GM18867 (cell line): ENCODE results near the gene DSCAML1.
"Not testable (repeated sequence)": the region's sequence is repeated elsewhere in the genome, so short reads cannot be mapped to it uniquely, and the experiment has no call there.

ENCODE experiments used
- ATAC-seq: cut with Tn5 transposase; IDR thresholded peaks from one replicate; pipeline ENCODE4 v1.9.1; 2021; ENCODE audit warnings: mild to moderate bottlenecking, moderate library complexity; ENCODE audit not compliant: unreplicated experiment

Gene DSCAML1

GRCh38 chr11:117418737-117419481 is 378.1 kb downstream of the DSCAML1 start:
- no peak for ATAC-seq

GRCh38 chr11:117417856-117418255 is 379.2 kb downstream of the DSCAML1 start:
- no peak for ATAC-seq

GRCh38 chr11:117417342-117417741 is 379.7 kb downstream of the DSCAML1 start:
- no peak for ATAC-seq

- ATAC-seq, result no peak
Observed at GRCh38 chr11:117415358-117415896, 381.6 kb downstream of the DSCAML1 start.

- no peak for ATAC-seq
Observed at GRCh38 chr11:117414724-117415123, 382.3 kb downstream of the DSCAML1 start.

- no peak for ATAC-seq
Observed at GRCh38 chr11:117413616-117414015, 383.4 kb downstream of the DSCAML1 start.

- no peak for ATAC-seq
Observed at GRCh38 chr11:117412653-117413275, 384.3 kb downstream of the DSCAML1 start.

- no peak for ATAC-seq
Observed at GRCh38 chr11:117412176-117412575, 384.8 kb downstream of the DSCAML1 start.

- ATAC-seq, result no peak
Observed at GRCh38 chr11:117411736-117412135, 385.3 kb downstream of the DSCAML1 start.

GRCh38 chr11:117410861-117411710 is 385.9 kb downstream of the DSCAML1 start:
- ATAC-seq, result no peak

GRCh38 chr11:117410238-117410637 is 386.8 kb downstream of the DSCAML1 start:
- no peak for ATAC-seq

- ATAC-seq, result no peak
Observed at GRCh38 chr11:117409511-117409910, 387.5 kb downstream of the DSCAML1 start.

GRCh38 chr11:117408356-117408755 is 388.7 kb downstream of the DSCAML1 start:
- ATAC-seq, result no peak

GRCh38 chr11:117407016-117407415 is 390.0 kb downstream of the DSCAML1 start:
- ATAC-seq, result no peak

GRCh38 chr11:117405898-117406297 is 391.1 kb downstream of the DSCAML1 start:
- ATAC-seq, result not testable (repeated sequence)

- not testable (repeated sequence) for ATAC-seq
Observed at GRCh38 chr11:117399100-117399840, 397.7 kb downstream of the DSCAML1 start.

GRCh38 chr11:117398618-117399017 is 398.4 kb downstream of the DSCAML1 start:
- ATAC-seq, result not testable (repeated sequence)

- no peak for ATAC-seq
Observed at GRCh38 chr11:117396970-117397369, 400.0 kb downstream of the DSCAML1 start.

- ATAC-seq, result no peak
Observed at GRCh38 chr11:117395476-117395875, 401.5 kb downstream of the DSCAML1 start.

GRCh38 chr11:117394221-117394925 is 402.6 kb downstream of the DSCAML1 start:
- no peak for ATAC-seq
